HepG2 (cell line): ENCODE results near the gene BCL2. TPM values are rescaled to one million over a fixed set of nuclear protein-coding genes. Genes with fewer than 3 reads are reported as not detected.
A peak's percentile ranks its signal among the peaks of the same experiment; 100 is the strongest.

Source experiments
- ATAC-seq: fragments of 200-7000 bp; cut with Tn5 transposase; 3 replicates; pipeline ENCODE4 v1.9.1; 2020; ENCODE audit warnings: mild to moderate bottlenecking, moderate library complexity
- BruUV-seq: library from RNA; stranded (reverse); fragments of 400-500 nt; replicated peaks from 2 replicates; lab custom pipeline; 2021; lab: Mats Ljungman, UMichigan
- CTCF ChIA-PET: fragments of 300-600 bp; formaldehyde crosslinking; extraction: SDS; loops from one replicate; lab custom pipeline; 2021; ENCODE audit warnings: low total read pairs, inconsistent platforms, low intra/inter-chr PET ratio; lab: Yijun Ruan, JAX
- POLR2A ChIA-PET: fragments of 350-600 bp; sonication (Branson Sonifier 250); formaldehyde crosslinking; loops from one replicate; lab custom pipeline; 2020; ENCODE audit warnings: antibody characterized with exemption, inconsistent platforms; lab: Yijun Ruan, JAX
- DNase-seq: peaks from one replicate; pipeline ENCODE4 v3.0.0-alpha.2; 2015; ENCODE audit warnings: low spot score
- FAIRE-seq: peaks from 3 replicates; lab custom pipeline; 2011; peaks lifted over from hg19 to GRCh38; lab: Jason Lieb, UNC
- H2AFZ ChIP-seq: one replicate; pipeline ENCODE4 v1.6.1; 2011; ENCODE audit warnings: low read length, inconsistent platforms
- H3K27ac ChIP-seq: fragments of 300-600 bp; 3 replicates; pipeline ENCODE4 v1.8.0; 2011; ENCODE audit warnings: mixed run types, mild to moderate bottlenecking, mixed read lengths, low read length, inconsistent platforms; ENCODE audit not compliant: insufficient read depth; ENCODE audit errors: extremely low read length
- H3K27me3 ChIP-seq, 2 experiments: fragments of 200-600 bp in 1 of 2; 2 replicates in 1 of 2; 3 replicates in 1 of 2; pipeline versions ENCODE4 v1.6.0 to v1.8.0; 2011; ENCODE audit warnings: low read length in 2 of 2, mild to moderate bottlenecking in 2 of 2, moderate library complexity in 2 of 2, inconsistent platforms in 1 of 2; ENCODE audit not compliant: insufficient read depth in 2 of 2, control insufficient read depth in 1 of 2
- H3K36me3 ChIP-seq, 2 experiments: fragments of 200-600 bp in 1 of 2; replicated peaks in 1 of 2; 2 replicates in 1 of 2; 3 replicates in 1 of 2; pipeline versions ENCODE4 v1.5.1 to v1.8.0; 2011; ENCODE audit warnings: low read length in 2 of 2, inconsistent platforms in 1 of 2; ENCODE audit not compliant: insufficient read depth in 2 of 2, control insufficient read depth in 1 of 2
- H3K4me1 ChIP-seq: 2 replicates; pipeline ENCODE4 v1.5.1; 2012; ENCODE audit warnings: low read length, inconsistent platforms; ENCODE audit not compliant: insufficient read depth
- H3K4me2 ChIP-seq: 2 replicates; pipeline ENCODE4 v1.6.0; 2011; ENCODE audit warnings: low read depth, low read length, inconsistent platforms
- H3K4me3 ChIP-seq, 3 experiments: fragments of 200-600 bp in 1 of 3; sonication (generic), shearing (Covaris generic) in 1 of 3; replicated peaks in 1 of 3; 2 replicates each; pipeline ENCODE4 v1.5.1; 2011 to 2016; ENCODE audit warnings: low read length in 3 of 3, inconsistent platforms in 2 of 3, low read depth in 2 of 3, mild to moderate bottlenecking in 2 of 3, control low read depth in 1 of 3, mixed read lengths in 1 of 3; ENCODE audit not compliant: insufficient read depth in 1 of 3
- H3K79me2 ChIP-seq: one replicate; pipeline ENCODE4 v1.6.1; 2011; ENCODE audit warnings: low read length, inconsistent platforms; ENCODE audit not compliant: insufficient read depth
- H3K9ac ChIP-seq: 2 replicates; pipeline ENCODE4 v1.6.0; 2011; ENCODE audit warnings: mild to moderate bottlenecking, low read depth, low read length, inconsistent platforms; ENCODE audit not compliant: insufficient read depth
- H3K9me3 ChIP-seq: 2 replicates; pipeline ENCODE4 v1.5.1; 2012; ENCODE audit warnings: mild to moderate bottlenecking, low read length
- H4K20me1 ChIP-seq: 2 replicates; pipeline ENCODE4 v1.6.0; 2011; ENCODE audit warnings: inconsistent platforms, mild to moderate bottlenecking, low read length, moderate library complexity; ENCODE audit not compliant: insufficient read depth
- CTCF ChIP-seq: sonication (generic); formaldehyde crosslinking; IDR thresholded peaks from 2 replicates; pipeline ENCODE4 v1.5.0; 2020; ENCODE audit warnings: mild to moderate bottlenecking, missing genetic modification reagents, moderate library complexity
- ETV5 ChIP-seq: IDR thresholded peaks from 2 replicates; pipeline ENCODE4 v1.6.1; 2018; ENCODE audit warnings: missing biosample characterization, missing genetic modification reagents, inconsistent platforms, borderline replicate concordance
- KDM2A ChIP-seq: sonication (generic); formaldehyde crosslinking; IDR thresholded peaks from 2 replicates; pipeline ENCODE4 v1.4.0; 2020; ENCODE audit warnings: low read depth, missing genetic modification reagents, borderline replicate concordance
- PITX1 ChIP-seq: sonication (generic); formaldehyde crosslinking; IDR thresholded peaks from 2 replicates; pipeline ENCODE4 v1.5.1; 2020; ENCODE audit warnings: mild to moderate bottlenecking, missing genetic modification reagents
- REST ChIP-seq, 2 experiments: IDR thresholded peaks; 2 replicates each; pipeline ENCODE4 v1.6.1; 2011 to 2012; ENCODE audit warnings: low read length in 2 of 2, borderline replicate concordance in 1 of 2, low read depth in 1 of 2, mild to moderate bottlenecking in 1 of 2, moderate library complexity in 1 of 2
- ZIK1 ChIP-seq: sonication (generic); formaldehyde crosslinking; IDR thresholded peaks from 2 replicates; pipeline ENCODE4 v1.5.0; 2020; ENCODE audit warnings: mild to moderate bottlenecking, low read depth, missing genetic modification reagents, borderline replicate concordance
- ZNF768 ChIP-seq: sonication (generic); formaldehyde crosslinking; IDR thresholded peaks from 2 replicates; pipeline ENCODE4 v1.4.0; 2020; ENCODE audit warnings: missing genetic modification reagents
- WGBS: methylation state at CpG from one replicate; pipeline ENCODE4 v1.1.6; 2017; ENCODE audit warnings: low lambda C conversion rate; 5-methylcytosine and 5-hydroxymethylcytosine counted together
- in situ Hi-C: cut with HindIII; loops from 2 replicates; pipeline ENCODE4 v1.10.0; 2017; ENCODE audit warnings: low pct_unique_long_range_greater_than_20kb; ENCODE audit not compliant: extremely low pct_ligation_motif_present
- intact Hi-C: fragments of 100-400 bp; cut with micrococcal nuclease; formaldehyde crosslinking; loops from one replicate; pipeline ENCODE4 v1.10.0; 2022; ENCODE audit not compliant: unreplicated experiment
- polyA plus RNA-seq, 8 experiments: library from polyadenylated mRNA; depleted of rRNA in 3 of 8; stranded (reverse) in 7 of 8; unstranded in 1 of 8; fragments of >200 nt; fragmentation: Illumina TruSeq in 4 of 8; extraction: Trizol in 4 of 8; gene quantifications; 2 replicates each; pipeline versions ENCODE4 v1.2.1 to v1.2.3, GENCODE V29; 2011 to 2016; ENCODE audit warnings: low read depth in 4 of 8, missing spikeins in 1 of 8, mixed read lengths in 1 of 8; ENCODE audit not compliant: insufficient read depth in 1 of 8
- total RNA-seq, 5 experiments: library from RNA; depleted of rRNA; stranded (reverse); fragments of >200 nt; fragmentation: Illumina TruSeq; extraction: Trizol; gene quantifications; 2 replicates each; pipeline ENCODE4 v1.2.3, GENCODE V29; 2016; ENCODE audit warnings: low read depth in 1 of 5
- TF ChIP-seq, protein P1 (sequence below): sonication (generic); formaldehyde crosslinking; IDR thresholded peaks from 2 replicates; pipeline ENCODE4 v1.5.0; 2020; ENCODE audit warnings: missing genetic modification reagents

Gene BCL2
- total and polyA plus RNA-seq, 2 of the 13 experiments (the other 11 are each of a cell fraction or from before 2014, with no cell fraction given): 0.07 to 0.53 TPM

GRCh38 chr18:63366213-63367052, 46.9 kb upstream of the BCL2 start:
- Histone ChIP-seq H4K20me1 (peaks cover 12% of the 10 kb centered on the region), H3K4me2 (peak overlapping the region; percentile 88), H3K9me3 (peaks cover 9% of the 10 kb centered on the region; the same call in 1 of the 2 replicates), H3K36me3 (peaks cover 0 to 18% of the 10 kb centered on the region in 2 experiments; a peak in 3 of 5 replicates), H2AFZ (no peak overlapping the region), H3K9ac (peak overlapping the region; percentile 89), H3K79me2 (peaks cover 39% of the 10 kb centered on the region), H3K4me1 (peaks cover 38% of the 10 kb centered on the region), H3K27ac (peak overlapping the region; percentile 96), H3K27me3 (no peaks in the 10 kb centered on the region; a peak in 1 of 5 replicates), H3K4me3 (peak overlapping the region; percentile 80 to 96 (median 82))
- ChIA-PET CTCF (no interaction called here), POLR2A (interaction anchor here (0.9 to 1.6 kb wide), 16 partner anchors 9 to 1179 kb away, joined by 3 to 36 read pairs (median 5); partner anchors contain the start of genes BCL2, PIGN, RELCH and VPS4B)
- 0% methylated on average over 11 of the region's 65 CpGs for WGBS
- ATAC-seq (peak; percentile 68), FAIRE-seq (no peak), DNase-seq (peak; percentile 64)
- in situ Hi-C loops (no loop called here), intact Hi-C loops (loop anchor here (1.0 to 2.0 kb wide), 3 partner anchors 44 to 56 kb away; partner anchors contain the start of gene VPS4B)
- BruUV-seq: TSS peak; percentile 52
- TF ChIP-seq KDM2A (CRISPR knock-in tag) (peak; percentile 70), ETV5 (CRISPR knock-in tag) (peak; percentile 79), PITX1 (CRISPR knock-in tag) (no peak), ZIK1 (0 out of 2 replicates have a peak, but pooled peaks have one; percentile 46), ZNF768 (CRISPR knock-in tag) (peak; percentile 93), CTCF (CRISPR knock-in tag) (0 out of 2 replicates have a peak, but pooled peaks have one; percentile 0), REST (IDR thresholded peaks at IDR 0.05; ENCODE audit: borderline replicate concordance in 1 of 2, low read depth in 1 of 2, low read length in 2 of 2) (no peak)
- TF ChIP-seq, protein P1, sequence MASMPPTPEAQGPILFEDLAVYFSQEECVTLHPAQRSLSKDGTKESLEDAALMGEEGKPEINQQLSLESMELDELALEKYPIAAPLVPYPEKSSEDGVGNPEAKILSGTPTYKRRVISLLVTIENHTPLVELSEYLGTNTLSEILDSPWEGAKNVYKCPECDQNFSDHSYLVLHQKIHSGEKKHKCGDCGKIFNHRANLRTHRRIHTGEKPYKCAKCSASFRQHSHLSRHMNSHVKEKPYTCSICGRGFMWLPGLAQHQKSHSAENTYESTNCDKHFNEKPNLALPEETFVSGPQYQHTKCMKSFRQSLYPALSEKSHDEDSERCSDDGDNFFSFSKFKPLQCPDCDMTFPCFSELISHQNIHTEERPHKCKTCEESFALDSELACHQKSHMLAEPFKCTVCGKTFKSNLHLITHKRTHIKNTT: no peak
